Karpas-422 (cell line): Measurements from ENCODE around the gene LIN9. TPM values are rescaled to one million over a fixed set of nuclear protein-coding genes. Genes with fewer than 3 reads are reported as not detected.
"Not testable (repeated sequence)": the region's sequence is repeated elsewhere in the genome, so short reads cannot be mapped to it uniquely, and the experiment has no call there.

Experiments used
- DNase-seq: peaks from one replicate; pipeline ENCODE4 v3.0.0-alpha.2; 2015
- H2AFZ ChIP-seq: fragments of 200-600 bp; sonication (generic); 2 replicates; pipeline ENCODE4 v1.6.1; 2014; ENCODE audit warnings: antibody characterized with exemption, low read length, mixed read lengths
- H3K27ac ChIP-seq: fragments of 200-600 bp; sonication (generic); 2 replicates; pipeline ENCODE4 v1.5.1; 2014; ENCODE audit warnings: mild to moderate bottlenecking, low read length, moderate library complexity
- H3K27me3 ChIP-seq: fragments of 200-600 bp; sonication (generic); 2 replicates; pipeline ENCODE4 v1.6.1; 2014; ENCODE audit warnings: low read length, mixed read lengths
- H3K36me3 ChIP-seq: fragments of 200-600 bp; sonication (generic); 2 replicates; pipeline ENCODE4 v1.6.1; 2014; ENCODE audit warnings: low read length, mixed read lengths; ENCODE audit not compliant: insufficient read depth
- H3K4me1 ChIP-seq: fragments of 200-600 bp; sonication (generic); 2 replicates; pipeline ENCODE4 v1.6.1; 2014; ENCODE audit warnings: mild to moderate bottlenecking, low read length, mixed read lengths
- H3K4me2 ChIP-seq: fragments of 200-600 bp; sonication (generic); 2 replicates; pipeline ENCODE4 v1.6.1; 2014; ENCODE audit warnings: low read length, low read depth, mild to moderate bottlenecking; ENCODE audit not compliant: poor library complexity, severe bottlenecking
- H3K4me3 ChIP-seq: fragments of 200-600 bp; sonication (generic); 2 replicates; pipeline ENCODE4 v1.5.1; 2014; ENCODE audit warnings: mild to moderate bottlenecking, antibody characterized with exemption, low read length, mixed read lengths
- H3K79me2 ChIP-seq: fragments of 200-600 bp; sonication (generic); 2 replicates; pipeline ENCODE4 v1.6.1; 2014; ENCODE audit warnings: mild to moderate bottlenecking, low read length, mixed read lengths
- H3K9ac ChIP-seq: fragments of 200-600 bp; sonication (generic); 2 replicates; pipeline ENCODE4 v1.6.0; 2014; ENCODE audit warnings: low read length
- H3K9me2 ChIP-seq: fragments of 200-600 bp; sonication (generic), shearing (Covaris generic); replicated peaks from 2 replicates; pipeline ENCODE4 v1.6.0; 2014; ENCODE audit warnings: mild to moderate bottlenecking, low read length, moderate library complexity; ENCODE audit not compliant: insufficient read depth
- H3K9me3 ChIP-seq: fragments of 300-700, 200-600 bp; sonication (generic); 2 replicates; pipeline ENCODE4 v1.6.1; 2014; ENCODE audit warnings: low read length, mixed read lengths
- H4K20me1 ChIP-seq: fragments of 200-600 bp; sonication (generic); 2 replicates; pipeline ENCODE4 v1.6.1; 2014; ENCODE audit warnings: mild to moderate bottlenecking, antibody characterized with exemption, low read length, low read depth; ENCODE audit not compliant: insufficient read depth
- total RNA-seq: library from RNA; depleted of rRNA; stranded (reverse); fragments of >200 nt; shearing (Covaris generic); gene quantifications from 2 replicates; pipeline ENCODE4 v1.2.3, GENCODE V29; 2014; ENCODE audit warnings: low replicate concordance

The LIN9 gene
- total RNA-seq, 1 experiment from 2014 or later, result 22.0 TPM

- H4K20me1 ChIP-seq, H3K36me3 ChIP-seq, H3K27ac ChIP-seq, H3K4me3 ChIP-seq, H3K4me2 ChIP-seq, H3K9me3 ChIP-seq, H2AFZ ChIP-seq, H3K9ac ChIP-seq, H3K27me3 ChIP-seq, DNase-seq, H3K9me2 ChIP-seq: not testable (repeated sequence)
- peaks cover 17% of the 10 kb centered on the region for H3K79me2 ChIP-seq
- H3K4me1 ChIP-seq, result peaks cover 56% of the 10 kb centered on the region
Observed at GRCh38 chr1:226252841-226253240, 56.1 kb downstream of the LIN9 start.

- H3K9me3 ChIP-seq, result no peaks in the 10 kb centered on the region
- DNase-seq, result peak; percentile 92
- H3K27me3 ChIP-seq, result no peaks in the 10 kb centered on the region
- peaks cover 66% of the 10 kb centered on the region for H3K4me1 ChIP-seq
- H3K9me2 ChIP-seq, result no peaks in the 10 kb centered on the region
- H3K36me3 ChIP-seq, result peaks cover 3% of the 10 kb centered on the region; the same call in 1 of the 2 replicates
- peak overlapping the region; percentile 99 for H3K27ac ChIP-seq
- peak overlapping the region; percentile 29; the same call in 1 of the 2 replicates for H3K9ac ChIP-seq
- H3K79me2 ChIP-seq, result peaks cover 13% of the 10 kb centered on the region
- H4K20me1 ChIP-seq, result no peaks in the 10 kb centered on the region
- no peak overlapping the region for H2AFZ ChIP-seq
- H3K4me3 ChIP-seq, result peak overlapping the region; percentile 32
- peak overlapping the region; percentile 80 for H3K4me2 ChIP-seq
Observed at GRCh38 chr1:226250511-226250910, 58.5 kb downstream of the LIN9 start.

DNA sequence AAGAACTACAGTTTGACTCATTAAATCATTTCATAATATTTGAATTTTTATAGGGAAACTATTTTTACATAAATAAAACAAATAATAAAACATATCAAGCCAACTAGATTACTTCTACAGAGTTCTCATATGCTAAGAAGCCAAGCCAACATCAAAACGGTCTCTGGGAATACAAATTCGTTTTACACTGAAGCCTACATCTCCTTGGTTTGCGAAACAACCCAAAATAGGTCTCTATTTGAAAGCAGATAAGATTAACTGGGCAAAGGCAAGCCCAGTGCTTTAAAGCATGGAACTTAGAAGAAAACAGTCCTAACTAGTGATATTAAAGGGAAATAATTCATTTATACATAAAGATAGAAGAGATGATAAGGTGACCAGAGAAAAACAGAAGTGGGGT lies 60.2 kb downstream of the LIN9 start:
- Histone ChIP-seq H3K27ac (peak overlapping the region; percentile 99), H3K36me3 (no peaks in the 10 kb centered on the region), H3K27me3 (no peaks in the 10 kb centered on the region), H3K9ac (peak overlapping the region; percentile 55), H4K20me1 (no peaks in the 10 kb centered on the region), H3K4me3 (peak overlapping the region; percentile 32; the same call in 1 of the 2 replicates), H3K4me1 (peaks cover 65% of the 10 kb centered on the region), H3K4me2 (peak overlapping the region; percentile 80), H3K9me3 (no peaks in the 10 kb centered on the region), H3K9me2 (no peaks in the 10 kb centered on the region), H3K79me2 (peaks cover 9% of the 10 kb centered on the region), H2AFZ (no peak overlapping the region)
- DNase-seq, result no peak

- no peaks in the 10 kb centered on the region for H3K9me3 ChIP-seq
- DNase-seq, result peak; percentile 89
- H3K4me2 ChIP-seq, result peak overlapping the region; percentile 80
- H3K27ac ChIP-seq, result peak overlapping the region; percentile 99
- H3K36me3 ChIP-seq, result no peaks in the 10 kb centered on the region
- H3K4me3 ChIP-seq, result peak overlapping the region; percentile 32
- H4K20me1 ChIP-seq, result no peaks in the 10 kb centered on the region
- H3K9me2 ChIP-seq, result no peaks in the 10 kb centered on the region
- H3K79me2 ChIP-seq, result peaks cover 9% of the 10 kb centered on the region
- H3K27me3 ChIP-seq, result no peaks in the 10 kb centered on the region
- H3K4me1 ChIP-seq, result peaks cover 67% of the 10 kb centered on the region
- peak overlapping the region; percentile 55 for H3K9ac ChIP-seq
- H2AFZ ChIP-seq, result no peak overlapping the region
Observed at GRCh38 chr1:226248091-226248490, 60.9 kb downstream of the LIN9 start.

DNA sequence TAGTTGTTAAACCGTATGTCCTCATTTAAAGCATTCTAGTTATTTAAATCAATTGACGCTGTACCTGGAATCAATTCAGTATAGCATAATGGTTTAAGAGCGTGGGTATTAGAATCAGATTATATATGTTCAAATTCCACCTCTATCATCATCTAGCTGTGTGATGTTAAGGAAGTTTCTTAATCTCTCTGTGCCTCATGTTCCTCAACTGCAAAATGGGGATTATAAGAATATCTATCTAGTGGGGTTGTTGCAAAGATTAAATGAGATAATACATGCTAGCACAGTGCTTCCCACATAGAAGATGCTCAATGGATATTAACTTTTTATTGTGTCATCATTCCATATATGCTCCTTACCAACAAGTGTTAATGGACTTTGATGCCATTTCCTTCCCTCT lies 69.5 kb downstream of the LIN9 start:
- Histone ChIP-seq H3K27me3 (no peaks in the 10 kb centered on the region), H3K4me2 (no peak overlapping the region), H3K4me3 (no peak overlapping the region), H2AFZ (no peak overlapping the region), H3K36me3 (peaks cover 25% of the 10 kb centered on the region), H3K9ac (no peak overlapping the region), H3K9me2 (no peaks in the 10 kb centered on the region), H3K4me1 (peaks cover 39% of the 10 kb centered on the region), H3K9me3 (no peaks in the 10 kb centered on the region), H3K27ac (no peak overlapping the region; the same call in 1 of the 2 replicates), H4K20me1 (no peaks in the 10 kb centered on the region), H3K79me2 (peaks cover 5% of the 10 kb centered on the region; the same call in 1 of the 2 replicates)
- no peak for DNase-seq

DNA sequence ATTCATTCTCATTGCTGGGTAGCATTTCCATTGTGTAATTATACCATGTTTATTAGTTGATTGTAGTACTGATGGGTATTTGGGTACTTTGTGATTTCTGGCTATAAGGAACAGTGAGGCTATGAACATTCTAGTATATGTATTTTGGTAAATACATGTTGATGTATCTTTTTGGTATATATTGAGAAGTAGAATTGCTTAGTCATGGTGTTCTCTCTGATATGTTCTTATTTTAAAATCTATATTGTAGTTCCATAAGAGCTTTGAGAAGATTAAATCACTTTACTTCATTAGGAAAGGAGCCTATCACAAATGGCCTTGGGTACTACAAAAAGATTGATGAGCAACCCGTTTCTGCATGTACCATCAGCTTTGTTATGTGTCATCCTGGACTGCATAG lies 72.1 kb downstream of the LIN9 start:
- Histone ChIP-seq H3K79me2 (peaks cover 5% of the 10 kb centered on the region; the same call in 1 of the 2 replicates), H3K27me3 (no peaks in the 10 kb centered on the region), H3K36me3 (peaks cover 30% of the 10 kb centered on the region), H3K9me2 (no peaks in the 10 kb centered on the region), H4K20me1 (no peaks in the 10 kb centered on the region), H3K27ac (peak overlapping the region; percentile 33; the same call in 1 of the 2 replicates), H3K9ac (no peak overlapping the region), H2AFZ (no peak overlapping the region), H3K4me2 (no peak overlapping the region), H3K4me1 (peaks cover 51% of the 10 kb centered on the region), H3K4me3 (no peak overlapping the region), H3K9me3 (no peaks in the 10 kb centered on the region)
- no peak for DNase-seq

DNA sequence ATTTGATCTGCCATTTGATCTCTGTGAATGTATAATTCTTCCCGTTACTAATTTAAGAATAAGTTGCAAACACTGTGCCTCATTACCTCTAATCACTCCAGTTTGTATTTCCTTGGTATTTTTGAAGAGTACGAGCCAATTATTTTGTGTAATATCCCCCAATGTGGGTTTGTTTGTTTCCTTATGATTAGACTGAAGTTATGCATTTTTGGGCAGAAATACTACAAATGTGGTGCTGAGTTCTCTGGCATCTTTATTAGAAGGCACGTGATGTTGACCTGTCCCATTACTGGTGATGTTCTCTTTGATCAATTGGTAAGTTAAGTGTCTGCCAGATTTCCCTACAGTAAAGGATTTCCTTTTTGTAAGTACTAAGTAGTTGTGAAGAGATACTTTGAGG lies 75.2 kb downstream of the LIN9 start:
- Histone ChIP-seq H3K4me2 (peak overlapping the region; percentile 78), H3K9ac (peak overlapping the region; percentile 55), H2AFZ (no peak overlapping the region)

DNA sequence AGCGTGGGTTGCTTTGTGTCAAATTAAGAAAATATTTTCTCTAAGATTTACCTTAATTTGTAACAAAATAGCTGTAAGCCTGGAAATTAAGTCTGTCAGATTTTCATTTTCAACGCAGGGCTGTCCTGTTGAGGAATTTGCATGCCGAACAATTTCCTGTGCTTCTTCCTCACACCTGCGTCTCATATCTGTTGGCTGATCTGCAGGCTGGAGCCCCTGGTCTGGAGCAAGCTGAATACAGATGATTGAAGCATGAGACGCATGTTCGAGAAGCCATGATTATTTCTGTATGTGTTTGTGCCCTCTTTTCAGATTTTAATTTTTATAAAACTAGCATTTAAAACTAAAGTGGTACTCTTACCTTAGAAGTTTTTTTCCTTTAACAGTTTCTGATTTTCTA lies 75.7 kb downstream of the LIN9 start:
- Histone ChIP-seq H3K36me3 (peaks cover 24% of the 10 kb centered on the region), H3K27ac (peak overlapping the region; percentile 97), H3K4me1 (peaks cover 54% of the 10 kb centered on the region), H3K4me2 (peak overlapping the region; percentile 78), H2AFZ (no peak overlapping the region), H3K9me3 (no peaks in the 10 kb centered on the region), H3K4me3 (peak overlapping the region; percentile 49), H3K9me2 (no peaks in the 10 kb centered on the region), H3K27me3 (no peaks in the 10 kb centered on the region), H4K20me1 (no peaks in the 10 kb centered on the region), H3K79me2 (peaks cover 5% of the 10 kb centered on the region; the same call in 1 of the 2 replicates), H3K9ac (peak overlapping the region; percentile 55)
- peak; percentile 95 for DNase-seq

More for the DNA sequence above, 75.2 kb downstream of the LIN9 start:
- Histone ChIP-seq H3K4me1 (peaks cover 59% of the 10 kb centered on the region), H3K36me3 (peaks cover 28% of the 10 kb centered on the region), H3K27me3 (no peaks in the 10 kb centered on the region), H3K9me3 (no peaks in the 10 kb centered on the region), H3K27ac (peak overlapping the region; percentile 97), H3K4me3 (peak overlapping the region; percentile 34), H3K9me2 (no peaks in the 10 kb centered on the region), H3K79me2 (peaks cover 5% of the 10 kb centered on the region; the same call in 1 of the 2 replicates), H4K20me1 (no peaks in the 10 kb centered on the region)
- DNase-seq, result no peak
